ENCODE results near the gene CD200. TPM values are rescaled to one million over a fixed set of nuclear protein-coding genes. Genes with fewer than 3 reads are reported as not detected.
"Not testable (repeated sequence)": the region's sequence is repeated elsewhere in the genome, so short reads cannot be mapped to it uniquely, and the experiment has no call there.

Gene CD200
- total RNA-seq, 2 experiments from 2014 or later = 0.67 to 3.6 TPM

DNA sequence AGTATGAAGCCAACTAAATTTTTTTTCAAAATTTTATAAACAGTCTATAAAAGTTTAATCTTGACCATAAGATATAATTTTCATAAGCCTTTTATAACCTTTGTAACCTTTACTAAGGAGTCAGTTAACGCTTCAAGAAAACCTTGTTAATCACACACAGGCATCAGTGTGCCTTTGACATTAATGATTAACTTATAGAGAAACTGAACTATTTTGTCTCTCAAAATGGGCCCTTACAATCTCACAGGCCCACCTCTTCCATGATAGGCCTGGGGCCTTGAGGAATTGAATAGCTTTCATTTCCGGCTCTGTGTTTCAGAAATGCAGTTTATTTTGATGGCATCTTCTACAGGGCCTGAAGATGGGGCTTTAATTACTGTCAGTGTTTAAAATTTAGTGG, 70.1 kb downstream of the CD200 start:
- H3K36me3 Mint-ChIP-seq = no peaks in the 10 kb centered on the region
- peaks cover 4% of the 10 kb centered on the region for H3K4me1 Mint-ChIP-seq
- DNase-seq (no peak), ATAC-seq (no peak)
- H3K27ac Mint-ChIP-seq = no peak overlapping the region
- H3K9me3 Mint-ChIP-seq (ENCODE audit: low read depth) = no peaks in the 10 kb centered on the region
- H3K27me3 Mint-ChIP-seq = no peaks in the 10 kb centered on the region
- H3K4me3 Mint-ChIP-seq = no peak overlapping the region
- CTCF ChIA-PET = no interaction called here

DNA sequence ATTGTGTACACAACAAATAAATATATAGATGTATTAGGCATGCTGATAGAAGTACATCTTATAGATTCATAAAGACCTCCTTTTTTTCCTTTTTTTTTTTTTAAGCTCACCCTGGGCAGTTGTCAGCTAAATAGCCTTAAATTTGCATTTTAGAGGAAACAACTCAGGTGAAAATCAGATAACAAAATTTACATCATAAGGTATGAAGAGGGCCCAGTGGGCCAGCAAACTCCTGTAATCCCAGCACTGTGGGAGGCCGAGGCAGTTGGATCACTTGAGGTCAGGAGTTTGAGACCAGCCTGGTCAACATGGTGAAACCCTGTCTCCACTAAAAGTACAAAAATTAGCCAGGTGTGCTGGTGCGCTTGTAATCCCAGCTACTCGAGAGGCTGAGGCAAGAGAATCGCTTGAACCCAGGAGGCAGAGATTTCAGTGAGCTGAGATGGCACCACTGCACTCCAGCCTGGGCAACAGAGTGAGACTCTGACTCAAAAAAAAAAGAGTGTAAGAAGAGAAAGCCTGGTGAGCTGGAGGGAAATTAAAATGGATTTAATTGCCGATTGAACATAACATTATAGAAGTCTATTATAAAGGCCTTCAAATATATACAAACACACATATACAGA, 72.1 kb downstream of the CD200 start:
- H3K4me1 Mint-ChIP-seq; DNase-seq; H3K9me3 Mint-ChIP-seq (ENCODE audit: low read depth); H3K36me3 Mint-ChIP-seq; H3K27me3 Mint-ChIP-seq; H3K27ac Mint-ChIP-seq; H3K4me3 Mint-ChIP-seq; ATAC-seq: not testable (repeated sequence)
- CTCF ChIA-PET = interaction anchor here (1.4 to 2.1 kb wide), 2 partner anchors 9 to 94 kb away, joined by 3 to 4 read pairs; partner anchors contain the start of gene BTLA

DNA sequence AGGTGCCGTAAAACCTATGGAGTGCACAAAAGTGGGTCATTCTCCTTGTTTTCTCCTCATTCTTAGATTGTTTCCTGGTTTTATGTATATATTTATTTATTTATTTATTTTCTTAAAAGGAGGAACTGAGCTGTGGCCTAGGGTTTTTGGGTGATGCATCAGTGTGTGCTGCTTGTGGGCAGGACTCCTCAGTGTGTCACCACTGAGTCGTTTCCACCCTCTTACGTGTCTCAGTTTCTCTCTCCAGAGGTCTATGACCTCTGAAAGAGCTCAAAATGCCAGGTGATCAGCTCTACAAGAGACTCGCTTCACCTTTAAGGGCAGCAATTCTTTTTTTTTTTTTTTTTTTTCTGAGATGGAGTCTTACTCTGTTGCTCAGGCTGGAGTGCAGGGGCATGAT, 72.9 kb downstream of the CD200 start:
- ATAC-seq = no peak
- Mint-ChIP-seq H3K27me3 (peaks cover 7% of the 10 kb centered on the region), H3K9me3 (ENCODE audit: low read depth) (no peaks in the 10 kb centered on the region), H3K4me3 (no peak overlapping the region), H3K4me1 (peaks cover 4% of the 10 kb centered on the region), H3K36me3 (no peaks in the 10 kb centered on the region), H3K27ac (no peak overlapping the region)
- DNase-seq = peak; percentile 45
- CTCF ChIA-PET = interaction anchor here (1.3 to 2.1 kb wide), 3 partner anchors 10 to 93 kb away, joined by 3 to 4 read pairs (median 3); partner anchors contain the start of genes BTLA and CD200

DNA sequence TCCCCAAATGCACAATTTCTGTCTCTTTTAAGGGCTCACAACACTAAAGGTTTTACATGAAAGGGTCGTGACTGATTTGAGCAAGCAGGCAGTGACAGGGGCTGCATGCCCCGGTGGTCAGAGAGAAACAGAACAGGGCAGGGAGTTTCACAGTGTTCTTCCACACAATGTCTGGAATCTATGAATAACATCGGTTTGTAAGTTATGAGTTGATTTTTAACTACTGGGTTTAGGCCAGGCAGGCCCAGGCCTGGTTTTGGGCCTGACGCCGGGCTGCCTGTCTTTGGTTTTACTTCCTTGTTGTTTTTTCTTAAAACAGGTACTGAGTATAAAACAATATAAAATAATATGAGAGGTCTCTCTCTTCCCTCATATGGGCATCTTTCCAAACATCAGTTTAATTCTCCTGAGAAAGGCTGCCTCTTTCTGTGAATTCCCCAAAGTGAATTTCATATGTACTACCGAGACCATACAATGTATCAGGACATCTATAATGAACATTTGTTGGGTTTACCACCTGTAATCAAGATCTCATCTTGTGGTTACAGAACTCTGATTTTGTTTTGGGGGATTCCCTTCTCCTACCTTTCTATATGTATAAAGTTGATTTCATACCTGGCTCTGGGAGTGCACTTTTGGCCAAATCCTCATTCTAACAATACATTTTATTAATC, 74.4 kb downstream of the CD200 start:
- DNase-seq (no peak), ATAC-seq (no peak)
- peaks cover 10% of the 10 kb centered on the region for H3K27me3 Mint-ChIP-seq
- CTCF ChIA-PET = no interaction called here
- H3K4me3 Mint-ChIP-seq = no peak overlapping the region
- H3K36me3 Mint-ChIP-seq = no peaks in the 10 kb centered on the region
- H3K4me1 Mint-ChIP-seq = peaks cover 5% of the 10 kb centered on the region
- H3K27ac Mint-ChIP-seq = no peak overlapping the region
- no peaks in the 10 kb centered on the region for H3K9me3 Mint-ChIP-seq (ENCODE audit: low read depth)

DNA sequence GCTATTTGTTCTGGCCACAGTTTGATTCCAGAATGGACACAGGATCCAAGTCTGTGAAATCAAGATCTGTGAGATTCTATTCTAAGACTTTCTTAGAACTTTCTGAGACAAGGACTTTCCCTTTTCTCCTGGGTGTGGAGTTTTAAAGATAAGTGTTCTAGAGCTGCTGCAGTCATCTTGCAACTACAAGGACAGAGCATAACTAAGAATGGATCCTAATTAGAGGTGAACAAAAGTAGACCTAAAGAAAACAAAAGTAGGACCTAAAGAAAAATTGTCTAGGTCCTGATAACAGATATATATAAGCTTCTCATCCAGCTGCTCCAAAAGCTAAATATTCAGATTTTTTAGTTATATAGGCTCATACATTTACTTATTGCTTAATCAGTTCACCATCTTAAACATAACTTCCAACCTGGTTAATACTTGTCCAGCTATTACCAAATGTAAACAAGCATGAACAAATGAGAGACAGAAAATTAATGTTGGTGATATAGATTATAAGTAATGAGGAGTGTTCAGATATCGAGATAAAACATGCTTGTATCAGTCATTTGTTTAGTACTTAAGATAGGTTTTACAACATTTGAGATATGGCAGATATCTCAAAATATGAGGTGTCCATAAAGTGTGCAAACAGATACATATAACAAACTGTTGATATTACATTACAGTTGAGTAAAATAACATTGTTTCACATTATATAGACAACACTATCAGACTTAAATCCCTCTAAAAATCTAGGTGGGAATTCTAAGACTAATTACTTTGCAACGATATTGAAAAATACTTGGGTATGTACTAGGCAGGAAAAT, 75.1 kb downstream of the CD200 start:
- Mint-ChIP-seq H3K4me3 (no peak overlapping the region), H3K27ac (no peak overlapping the region), H3K4me1 (peaks cover 12% of the 10 kb centered on the region), H3K27me3 (peaks cover 10% of the 10 kb centered on the region), H3K36me3 (no peaks in the 10 kb centered on the region), H3K9me3 (ENCODE audit: low read depth) (no peaks in the 10 kb centered on the region)
- CTCF ChIA-PET = no interaction called here
- ATAC-seq (no peak), DNase-seq (no peak)

DNA sequence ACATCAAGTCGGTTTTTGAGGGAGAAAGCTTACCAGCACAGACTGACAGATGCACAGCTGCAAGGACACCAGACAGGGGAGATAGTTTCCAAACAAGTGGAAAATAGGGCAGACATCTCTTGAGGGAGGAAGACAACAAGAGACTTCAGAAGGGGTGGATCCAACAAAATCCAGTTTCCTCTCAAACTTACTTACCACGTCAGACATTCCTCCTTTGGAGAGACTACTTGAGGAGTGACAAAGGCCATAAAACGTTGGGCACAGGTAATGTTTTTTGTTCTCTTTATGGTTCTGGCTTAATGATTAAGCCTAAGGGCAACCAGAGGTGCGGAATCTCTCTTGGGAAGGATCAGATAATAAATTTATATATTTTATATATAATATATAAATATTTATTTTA, 76.1 kb downstream of the CD200 start:
- H3K9me3 Mint-ChIP-seq (ENCODE audit: low read depth) = no peaks in the 10 kb centered on the region
- DNase-seq (no peak), ATAC-seq (no peak)
- peaks cover 13% of the 10 kb centered on the region for H3K4me1 Mint-ChIP-seq
- no peaks in the 10 kb centered on the region for H3K36me3 Mint-ChIP-seq
- H3K27me3 Mint-ChIP-seq = peaks cover 10% of the 10 kb centered on the region
- no peak overlapping the region for H3K4me3 Mint-ChIP-seq
- CTCF ChIA-PET = no interaction called here
- H3K27ac Mint-ChIP-seq = no peak overlapping the region

DNA sequence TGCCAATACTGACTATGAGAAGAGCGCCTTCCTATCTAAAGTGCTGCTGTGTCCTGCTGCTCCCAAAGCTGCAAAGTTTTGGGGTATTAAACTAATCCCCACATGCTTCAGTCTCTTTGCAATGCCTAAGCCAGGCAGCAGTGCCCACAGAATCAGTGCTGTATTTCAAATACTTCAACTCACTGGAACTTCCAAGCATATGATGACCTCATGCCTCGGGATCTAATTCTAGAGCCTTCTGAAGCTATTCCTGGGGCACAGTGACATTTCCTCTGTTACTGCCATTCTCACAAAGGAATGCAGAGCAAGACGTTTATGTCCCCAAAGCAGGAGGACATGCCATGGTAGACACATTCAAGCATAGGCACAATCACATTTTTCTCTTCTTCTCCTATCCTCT, 78.5 kb downstream of the CD200 start:
- H3K36me3 Mint-ChIP-seq = peaks cover 1% of the 10 kb centered on the region
- DNase-seq = no peak
- ATAC-seq = no peak
- H3K4me1 Mint-ChIP-seq = peaks cover 9% of the 10 kb centered on the region
- peaks cover 10% of the 10 kb centered on the region for H3K27me3 Mint-ChIP-seq
- no peaks in the 10 kb centered on the region for H3K9me3 Mint-ChIP-seq (ENCODE audit: low read depth)
- CTCF ChIA-PET = no interaction called here
- no peak overlapping the region for H3K27ac Mint-ChIP-seq
- H3K4me3 Mint-ChIP-seq = no peak overlapping the region

Other genes starting within 250 kb of the CD200 start
- 1 to 10 TPM; 2.4 to 2.6 TPM for gene C3orf52, start 246.8 kb upstream of the CD200 start, total RNA-seq
- 1 to 10 TPM; 8.6 to 9.5 TPM for gene GCSAM, start 199.9 kb upstream of the CD200 start, total RNA-seq
- under 1 TPM in 1 of 2 experiments, not detected in 1; 0.28 TPM for gene SLC9C1, start 38.9 kb upstream of the CD200 start, total RNA-seq
- gene BTLA, start 166.3 kb downstream of the CD200 start, total RNA-seq = 10 to 100 TPM; 16.2 to 17.1 TPM
- 10 to 100 TPM; 68.0 to 70.6 TPM for gene ATG3, start 228.8 kb downstream of the CD200 start, total RNA-seq
- 10 to 100 TPM; 17.4 to 23.2 TPM for gene SLC35A5, start 228.9 kb downstream of the CD200 start, total RNA-seq

Measured in activated CD8-positive, alpha-beta memory T cell treated with anti-CD3 and anti-CD28 coated beads, Interleukin-2, amount 10 ng/mL, durations not matched to agents 7 days and 5 days (primary cell).